D341Med (cell line): ENCODE measurements around the gene HDAC11.
"Not testable (repeated sequence)": the region's sequence is repeated elsewhere in the genome, so short reads cannot be mapped to it uniquely, and the experiment has no call there.

Experiments used
- DNase-seq: peaks from one replicate; pipeline ENCODE4 v3.0.0; 2012; ENCODE audit warnings: low spot score

The HDAC11 gene

DNA sequence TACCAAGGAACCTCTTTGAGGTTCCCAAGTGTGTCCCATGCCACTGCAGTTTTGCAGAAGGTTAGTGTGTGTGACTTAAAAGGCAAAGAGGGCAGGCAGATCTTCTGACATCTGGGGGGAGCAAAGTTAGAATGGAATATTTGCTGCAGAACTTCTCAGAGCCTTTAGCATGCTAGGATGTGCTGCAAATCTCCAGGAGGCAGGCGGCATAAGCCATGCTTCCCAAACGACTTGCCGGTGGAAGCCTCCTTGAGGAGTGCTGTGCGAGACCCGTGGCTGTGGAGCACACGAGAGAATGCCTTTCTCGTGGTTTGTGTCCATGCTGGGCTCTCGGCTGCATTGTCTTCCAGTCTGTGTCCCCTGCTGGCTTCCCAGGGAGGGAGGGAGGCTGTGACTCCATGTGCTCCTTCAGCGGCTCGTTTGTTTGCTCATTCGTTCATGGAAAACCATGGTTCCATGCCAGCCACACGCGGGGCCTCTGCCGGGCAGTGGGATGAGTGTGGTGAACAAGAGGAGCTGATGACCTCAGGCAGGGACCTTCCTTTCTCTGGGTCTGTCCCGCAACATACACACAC is 13.8 kb downstream of the HDAC11 start:
- DNase-seq, result no peak

DNA sequence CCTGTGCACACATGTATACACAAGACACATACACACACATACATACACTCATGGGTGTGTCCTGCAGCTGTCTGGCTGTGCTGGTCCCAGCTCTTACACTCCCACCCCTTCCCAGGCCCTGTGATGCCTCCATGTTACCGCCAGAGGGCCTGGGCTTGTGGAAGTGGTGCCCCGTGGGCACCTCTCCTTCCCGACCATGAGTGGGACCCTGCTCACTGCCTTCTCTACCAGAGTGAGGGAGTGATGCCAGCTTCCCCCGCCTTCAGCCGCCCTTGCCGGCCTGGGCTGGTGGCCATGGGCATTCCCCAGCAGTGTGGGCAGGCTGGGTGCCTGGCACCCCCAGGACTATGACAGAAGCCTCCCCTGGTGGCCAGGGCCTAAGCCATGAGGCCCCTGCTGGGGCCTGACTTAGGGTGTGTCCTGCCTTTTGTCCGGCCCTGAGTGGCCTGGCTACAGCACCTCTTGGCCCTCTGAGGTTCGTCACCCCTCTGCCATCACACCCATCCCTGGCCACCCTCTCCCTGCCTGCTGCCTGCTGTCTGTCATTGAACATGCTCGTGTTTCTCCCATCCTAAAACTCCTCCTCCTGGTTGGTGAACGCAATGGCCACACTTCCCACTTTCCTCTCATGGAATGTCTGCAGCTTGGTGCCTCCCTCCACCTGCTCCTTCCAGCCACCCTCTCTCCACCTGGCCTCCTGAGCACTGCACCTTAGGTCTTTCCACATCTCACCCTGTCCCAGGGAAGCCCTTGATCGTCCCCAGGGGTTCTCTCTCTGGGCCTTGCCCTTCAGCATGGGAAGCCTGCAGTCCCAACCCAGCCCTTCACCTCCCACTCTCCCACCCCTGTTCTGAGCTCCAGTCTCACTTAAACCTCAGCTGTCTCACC is 14.6 kb downstream of the HDAC11 start:
- peak; percentile 75 for DNase-seq

DNA sequence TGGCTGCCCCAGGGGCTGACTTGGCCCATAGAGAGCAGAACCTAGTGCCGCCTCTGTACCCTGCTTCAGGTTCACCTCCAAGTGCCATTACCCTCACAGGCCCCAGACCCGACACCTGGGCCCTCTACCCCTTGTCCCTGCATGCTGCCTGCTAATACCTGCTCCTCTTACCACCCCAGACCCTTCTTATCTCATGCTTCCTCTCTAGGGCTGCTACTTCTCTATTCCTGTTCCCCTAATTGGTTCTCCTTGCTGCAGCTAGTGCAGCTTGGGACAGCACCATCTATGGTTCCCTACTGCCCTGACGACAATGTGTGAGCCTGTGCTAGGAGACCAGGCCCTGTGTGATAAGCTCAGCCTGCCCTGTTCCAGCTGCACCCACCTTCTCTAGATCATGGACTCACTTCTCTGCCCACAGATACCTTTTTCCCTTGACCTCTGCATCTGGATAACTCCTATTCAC is 15.3 kb downstream of the HDAC11 start:
- no peak for DNase-seq

DNA sequence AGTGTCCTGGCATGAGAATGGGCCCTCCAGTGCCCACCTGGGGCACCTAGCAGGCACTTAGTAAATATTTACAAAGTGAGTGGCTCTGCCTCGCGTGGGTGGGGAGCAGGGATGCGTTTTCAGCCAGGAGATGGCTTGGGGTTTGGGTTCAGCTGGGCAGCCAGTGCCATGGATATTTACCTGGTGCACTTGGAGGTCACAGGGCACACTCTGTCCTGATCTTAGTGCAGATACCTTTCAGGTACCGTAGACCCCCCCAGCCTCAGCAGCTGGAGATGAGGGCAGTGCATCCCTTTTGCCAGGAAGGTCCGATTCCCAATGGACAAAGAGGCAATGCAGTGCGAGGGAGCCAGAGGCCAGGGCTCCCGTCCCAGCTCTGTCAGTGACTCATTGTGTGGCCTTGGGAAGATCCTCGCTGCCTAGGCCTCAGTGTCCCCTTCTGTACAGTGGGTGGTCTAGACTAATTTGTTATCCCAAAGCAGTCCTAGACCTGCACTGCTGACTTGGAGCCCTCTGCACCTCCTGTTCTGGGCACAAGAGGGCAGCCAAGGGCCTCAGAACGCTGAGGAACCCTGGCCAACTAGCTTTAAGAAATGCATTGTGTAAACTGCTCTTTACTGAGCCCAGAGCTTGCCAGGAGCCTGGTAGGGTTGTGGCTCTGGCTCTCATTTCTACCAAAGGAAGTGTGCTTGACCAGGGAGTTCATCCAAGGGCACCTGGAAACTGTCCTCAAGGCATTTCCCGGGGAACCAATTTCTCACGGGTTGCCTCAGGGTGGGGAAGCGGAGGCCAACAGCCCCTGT is 16.0 kb downstream of the HDAC11 start:
- peak; percentile 81 for DNase-seq

DNA sequence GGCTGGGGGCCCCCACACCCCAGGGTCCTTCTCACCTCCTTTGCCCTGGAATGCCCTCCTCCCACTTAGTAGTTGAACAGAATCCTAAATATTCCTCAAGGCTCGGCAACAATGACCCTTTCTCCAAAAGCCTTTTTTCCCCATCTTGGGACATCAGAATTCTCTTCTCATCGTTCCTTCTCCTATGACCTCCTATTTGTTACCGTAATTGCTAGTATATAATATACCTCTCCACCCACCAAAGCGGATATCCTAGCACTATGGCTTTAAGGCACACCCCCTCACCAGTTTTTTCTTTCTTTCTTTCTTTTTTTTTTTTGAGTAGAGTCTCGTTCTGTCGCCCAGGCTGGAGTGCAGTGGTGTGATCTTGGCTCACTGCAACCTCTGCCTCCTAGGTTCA is 16.8 kb downstream of the HDAC11 start:
- DNase-seq, result no peak

DNA sequence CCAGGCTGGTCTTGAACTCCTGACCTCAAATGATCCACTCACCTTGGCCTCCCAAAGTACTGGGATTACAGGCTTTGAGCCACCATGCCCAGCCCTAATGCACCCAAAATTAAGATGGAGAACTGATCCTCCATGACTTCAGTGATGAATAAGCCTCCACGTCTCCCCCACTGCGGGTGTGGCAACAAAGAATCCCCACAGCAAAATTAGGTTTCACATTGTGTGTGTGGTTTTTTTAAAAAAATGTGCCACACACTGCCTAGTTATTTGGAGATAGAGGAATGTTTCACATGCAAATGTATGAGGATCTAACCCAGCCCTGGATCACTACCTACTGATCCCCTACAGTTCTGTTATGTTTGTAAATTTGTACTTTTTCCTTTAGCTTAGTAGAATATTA is 17.3 kb downstream of the HDAC11 start:
- no peak for DNase-seq

DNA sequence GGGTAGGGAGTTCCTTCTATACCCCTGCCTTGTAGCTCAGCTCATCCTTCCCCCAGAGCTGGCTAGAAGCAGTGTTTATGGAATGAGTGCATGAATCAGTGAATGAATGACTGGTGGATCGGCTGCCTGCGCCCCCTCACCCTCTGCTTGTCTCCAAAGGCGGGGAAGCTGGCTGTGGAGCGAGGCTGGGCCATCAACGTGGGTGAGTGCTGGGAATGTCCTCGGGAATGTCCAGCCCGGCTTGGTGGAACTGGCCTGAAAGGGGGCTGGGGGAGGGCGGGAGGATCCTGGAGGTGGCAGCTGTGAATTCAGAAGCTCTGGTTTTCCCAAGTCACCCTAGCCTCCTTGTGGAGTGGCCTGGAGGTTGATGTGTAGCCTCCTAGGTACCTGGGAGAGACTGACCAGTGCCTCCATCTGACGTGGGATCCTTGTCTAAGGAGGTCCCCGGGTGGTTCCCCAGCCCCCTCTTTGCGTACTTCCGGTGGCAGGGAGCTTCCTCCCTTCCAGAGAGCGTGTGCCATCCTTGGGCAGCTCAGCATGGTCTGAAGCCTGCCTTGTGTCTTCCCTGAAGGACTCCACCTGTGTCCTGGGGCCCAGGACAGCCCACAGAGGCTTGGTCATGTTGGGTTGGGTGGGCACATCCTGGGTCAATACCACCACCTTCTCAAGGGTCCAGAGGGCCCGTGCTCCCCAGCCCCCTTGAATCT is 18.4 kb downstream of the HDAC11 start:
- DNase-seq, result no peak

DNA sequence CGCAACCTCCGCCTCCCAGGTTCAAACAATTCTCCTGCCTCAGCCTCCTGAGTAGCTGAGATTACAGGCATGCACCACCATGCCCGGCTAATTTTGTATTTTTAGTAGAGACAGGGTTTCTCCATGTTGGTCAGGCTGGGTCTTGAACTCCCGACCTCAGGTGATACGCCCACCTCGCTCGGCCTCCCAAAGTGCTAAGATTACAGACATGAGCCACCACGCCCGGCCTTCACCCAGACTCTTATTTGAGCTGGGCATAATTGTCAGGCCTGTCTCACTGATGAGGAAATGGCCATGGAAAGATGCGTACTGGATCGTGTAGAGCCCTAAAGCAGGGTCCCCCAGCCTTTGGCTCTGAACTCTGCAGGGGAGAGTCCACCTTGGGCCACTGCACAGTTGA is 19.1 kb downstream of the HDAC11 start:
- DNase-seq, result not testable (repeated sequence)

DNA sequence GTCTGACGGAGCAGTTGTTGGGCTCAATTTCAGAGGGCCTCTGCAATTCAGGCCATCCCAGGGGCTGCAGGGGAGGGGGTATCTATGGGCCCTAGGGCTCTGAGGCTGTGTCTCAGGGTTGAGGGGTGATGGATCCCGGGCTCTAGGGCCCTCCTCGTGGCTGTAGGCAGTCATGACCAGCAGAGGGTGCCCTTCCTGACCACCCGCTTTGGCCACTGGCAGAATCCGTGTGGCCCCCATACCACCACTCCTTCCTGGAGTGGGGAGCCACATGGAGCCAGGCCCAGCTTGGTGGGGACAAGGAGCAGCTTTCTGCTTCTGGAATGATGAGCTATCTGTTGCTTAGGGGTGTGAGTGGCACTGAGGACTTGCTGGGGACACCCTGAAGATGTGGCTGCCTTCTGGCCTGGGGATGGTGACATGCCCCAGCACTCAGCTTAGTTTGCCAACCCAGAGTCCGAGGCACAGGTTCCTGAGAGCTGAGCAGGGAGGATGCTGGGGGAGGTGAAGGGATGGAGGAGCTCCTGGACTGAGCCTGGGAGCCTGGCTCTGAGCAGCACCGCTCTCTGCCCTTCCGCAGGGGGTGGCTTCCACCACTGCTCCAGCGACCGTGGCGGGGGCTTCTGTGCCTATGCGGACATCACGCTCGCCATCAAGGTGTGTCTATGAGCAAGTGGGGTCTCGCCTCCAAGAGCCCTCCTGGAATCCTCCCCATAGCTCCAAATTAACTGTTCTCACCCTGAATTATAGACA is 20.2 kb downstream of the HDAC11 start:
- DNase-seq, result peak; percentile 57

DNA sequence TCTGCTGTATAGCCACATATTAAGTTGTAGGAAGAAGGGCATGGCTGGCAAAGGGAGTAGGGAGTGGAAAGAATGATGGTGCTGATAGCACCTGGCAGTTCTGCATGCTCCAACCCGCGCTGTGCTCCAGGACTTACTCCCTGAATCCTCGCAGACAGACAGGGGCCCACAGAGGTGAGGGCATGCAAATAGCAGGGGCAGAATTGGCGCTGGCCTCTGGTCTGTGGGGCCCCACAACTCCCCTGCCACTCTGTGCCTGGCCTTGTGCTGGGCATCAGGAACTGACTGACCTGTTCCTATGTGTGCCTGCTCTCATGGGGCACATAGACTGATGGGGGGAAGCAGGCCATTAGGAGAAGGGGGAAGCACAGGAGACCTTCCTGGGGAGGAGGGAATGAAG is 20.9 kb downstream of the HDAC11 start:
- no peak for DNase-seq

DNA sequence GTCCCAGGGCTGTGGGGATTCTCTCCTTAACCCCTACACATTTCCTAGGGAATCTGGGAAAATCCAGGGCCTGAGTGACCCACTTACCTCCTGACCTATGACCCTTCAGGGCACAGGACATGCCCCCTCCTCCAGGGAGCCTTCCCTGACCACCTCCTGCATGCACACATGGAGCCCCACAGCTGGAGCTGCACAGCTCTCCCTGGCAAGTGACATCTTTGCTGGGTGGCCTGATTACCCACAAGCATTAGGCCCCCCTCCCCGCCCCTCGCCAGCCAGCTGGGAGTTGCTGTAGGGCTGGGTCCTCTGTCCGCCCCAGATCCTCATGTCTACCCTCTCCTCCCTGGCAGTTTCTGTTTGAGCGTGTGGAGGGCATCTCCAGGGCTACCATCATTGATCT is 21.4 kb downstream of the HDAC11 start:
- DNase-seq, result no peak

DNA sequence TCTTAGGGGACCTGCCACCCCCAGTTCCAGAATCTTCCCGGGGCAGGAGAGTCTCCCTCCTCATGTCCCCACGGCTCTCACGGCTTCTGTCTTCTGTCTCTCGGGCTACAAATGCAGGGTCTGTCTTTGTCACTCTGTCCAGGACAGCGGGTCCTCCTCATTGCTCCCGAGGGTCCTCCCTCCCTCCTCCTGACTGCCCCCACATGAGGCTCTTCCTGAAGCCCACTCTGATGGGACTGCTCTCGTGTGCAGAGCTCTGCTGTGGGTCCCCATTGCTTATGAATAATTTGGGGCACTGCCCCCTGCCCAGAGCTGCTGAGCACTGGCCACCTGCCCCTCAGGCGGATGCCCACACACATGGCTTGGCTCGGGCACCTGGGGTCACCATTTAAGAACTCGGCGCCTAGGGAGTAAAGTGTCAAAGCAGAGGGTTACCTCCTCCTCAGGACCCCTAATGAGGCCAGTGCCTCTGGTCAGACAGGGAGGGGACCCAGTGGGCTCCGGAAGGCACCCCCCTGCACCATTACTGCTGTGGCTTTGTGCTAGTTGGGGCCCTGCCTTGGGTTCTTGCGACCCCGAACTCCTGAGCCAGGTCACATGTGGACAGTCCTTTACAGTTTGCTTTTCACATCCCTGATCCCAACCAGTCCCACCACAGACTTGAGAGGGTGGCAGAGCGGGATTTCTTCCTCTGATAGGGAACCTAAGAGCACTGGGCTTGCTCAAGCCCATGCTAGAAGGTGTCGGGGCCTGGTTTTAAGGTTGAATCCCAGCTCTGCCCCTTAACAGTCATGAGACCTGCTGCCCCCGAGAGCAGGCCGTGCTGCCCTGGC is 22.1 kb downstream of the HDAC11 start:
- DNase-seq, result peak; percentile 9

DNA sequence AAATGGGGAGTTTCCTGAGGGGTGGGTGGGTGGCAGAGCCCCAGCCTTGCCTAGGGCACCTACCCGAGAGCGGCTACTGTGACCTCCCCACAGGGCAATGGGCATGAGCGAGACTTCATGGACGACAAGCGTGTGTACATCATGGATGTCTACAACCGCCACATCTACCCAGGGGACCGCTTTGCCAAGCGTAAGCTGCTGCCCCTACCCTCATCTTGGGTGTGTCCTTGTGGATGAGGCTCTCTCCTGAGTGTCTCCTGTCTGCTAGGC is 22.6 kb downstream of the HDAC11 start:
- DNase-seq, result no peak

DNA sequence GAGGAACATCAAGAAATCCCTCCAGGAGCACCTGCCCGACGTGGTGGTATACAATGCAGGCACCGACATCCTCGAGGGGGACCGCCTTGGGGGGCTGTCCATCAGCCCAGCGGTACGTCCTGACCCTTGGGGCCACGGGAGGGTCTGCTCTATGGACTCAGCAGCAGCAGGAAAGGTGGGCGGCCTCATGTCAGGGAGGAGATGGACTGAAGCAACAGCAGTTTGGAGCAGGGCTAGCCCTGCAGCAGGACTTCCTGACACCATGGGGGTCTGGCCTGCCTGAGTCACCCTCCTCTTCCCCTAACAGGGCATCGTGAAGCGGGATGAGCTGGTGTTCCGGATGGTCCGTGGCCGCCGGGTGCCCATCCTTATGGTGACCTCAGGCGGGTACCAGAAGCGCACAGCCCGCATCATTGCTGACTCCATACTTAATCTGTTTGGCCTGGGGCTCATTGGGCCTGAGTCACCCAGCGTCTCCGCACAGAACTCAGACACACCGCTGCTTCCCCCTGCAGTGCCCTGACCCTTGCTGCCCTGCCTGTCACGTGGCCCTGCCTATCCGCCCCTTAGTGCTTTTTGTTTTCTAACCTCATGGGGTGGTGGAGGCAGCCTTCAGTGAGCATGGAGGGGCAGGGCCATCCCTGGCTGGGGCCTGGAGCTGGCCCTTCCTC is 24.2 kb downstream of the HDAC11 start:
- DNase-seq, result no peak

DNA sequence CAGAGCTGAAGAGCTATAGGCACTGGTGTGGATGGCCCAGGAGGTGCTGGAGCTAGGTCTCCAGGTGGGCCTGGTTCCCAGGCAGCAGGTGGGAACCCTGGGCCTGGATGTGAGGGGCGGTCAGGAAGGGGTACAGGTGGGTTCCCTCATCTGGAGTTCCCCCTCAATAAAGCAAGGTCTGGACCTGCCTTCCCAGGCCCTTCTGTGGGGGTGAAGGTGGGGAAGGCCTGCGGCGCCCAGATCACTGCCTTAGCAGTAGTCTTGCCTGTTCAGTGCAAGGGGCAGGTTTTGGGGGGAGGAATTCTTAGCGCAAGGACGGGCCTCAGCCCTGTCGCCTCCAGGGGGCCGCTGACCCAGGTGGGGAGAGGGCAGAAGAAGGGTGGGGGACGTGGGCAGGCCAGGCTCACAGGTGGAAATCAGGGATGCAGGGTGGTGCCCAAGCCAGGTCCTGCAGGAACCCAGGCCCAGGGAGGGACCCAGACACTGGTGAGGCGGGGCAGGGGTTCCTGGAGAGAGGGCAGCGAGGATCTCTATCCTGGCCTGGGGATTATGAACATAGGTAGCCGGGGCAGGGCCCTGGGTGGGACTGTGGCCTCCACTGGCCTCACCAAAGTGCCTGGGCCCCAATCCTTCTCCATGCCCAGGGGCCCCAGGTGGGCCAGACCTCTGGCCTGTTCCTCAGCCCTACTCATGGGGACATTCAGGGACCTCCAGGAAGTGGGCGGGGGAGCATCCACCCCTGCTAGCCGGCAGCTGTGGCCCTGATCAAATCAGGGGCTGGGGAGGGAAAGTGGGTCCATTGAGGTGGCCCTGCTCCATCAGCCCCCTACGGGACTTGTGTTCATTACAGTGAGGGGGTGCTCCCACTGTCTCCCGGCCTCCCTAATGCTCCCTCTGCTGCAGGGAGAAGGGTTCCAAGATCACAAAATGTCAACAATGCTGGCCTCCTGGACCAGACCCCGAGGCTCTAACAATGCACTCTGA is 25.3 kb downstream of the HDAC11 start:
- DNase-seq, result no peak

DNA sequence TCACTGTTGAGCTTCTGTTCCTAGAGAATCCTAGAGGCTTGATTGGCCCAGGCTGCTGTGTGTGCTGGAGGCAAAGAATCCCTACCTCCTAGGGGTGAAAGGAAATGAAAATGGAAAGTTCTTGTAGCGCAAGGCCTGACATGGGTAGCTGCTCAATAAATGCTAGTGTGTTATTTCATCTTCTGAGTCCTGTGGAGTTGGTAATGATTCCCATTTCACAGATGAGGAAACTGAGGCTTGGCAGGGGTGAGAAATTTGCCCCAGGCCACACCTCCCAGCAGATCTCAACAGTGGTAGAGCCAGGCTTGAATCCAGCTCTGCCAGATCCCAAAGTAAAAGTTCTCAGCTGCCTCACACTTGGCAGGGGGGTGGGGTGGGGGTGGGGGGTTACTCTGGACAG is 26.1 kb downstream of the HDAC11 start:
- no peak for DNase-seq

DNA sequence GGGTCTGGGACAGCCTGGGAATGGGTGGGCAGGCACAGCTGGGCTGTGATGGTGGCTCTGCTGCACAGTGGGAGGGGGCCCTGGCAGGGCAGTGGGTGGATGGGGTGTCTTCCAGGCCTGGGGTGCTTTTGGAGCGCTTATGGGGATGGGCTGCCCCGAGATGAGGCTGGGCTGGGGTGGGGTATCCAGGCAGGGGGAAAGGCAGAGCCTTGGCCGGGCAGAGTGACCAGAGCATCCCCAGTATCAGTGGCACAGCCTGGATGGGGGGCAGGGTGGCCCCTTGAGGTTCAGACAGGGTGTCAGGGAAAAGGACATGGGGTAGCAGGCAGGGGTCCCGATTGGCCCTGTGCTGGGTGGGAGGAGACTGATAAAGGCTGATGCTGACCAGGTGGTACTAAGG is 26.6 kb downstream of the HDAC11 start:
- DNase-seq, result no peak

DNA sequence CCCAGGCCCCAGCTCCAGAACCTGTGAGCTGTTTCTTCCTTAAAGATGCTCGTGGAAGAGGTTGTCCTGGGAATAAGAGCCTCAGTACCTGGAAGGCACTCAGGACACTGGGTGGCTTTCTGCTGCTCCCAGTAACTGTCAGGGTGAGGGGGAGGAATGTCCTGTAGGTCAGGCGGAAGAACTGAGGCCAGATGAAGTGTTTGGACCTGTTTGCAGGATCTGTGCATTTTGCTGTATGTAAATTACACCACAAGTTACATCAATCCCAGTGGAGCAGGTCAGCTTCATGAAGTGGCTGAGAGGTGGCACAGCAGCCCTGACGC is 27.1 kb downstream of the HDAC11 start:
- DNase-seq, result no peak
